ENCODE measurements around the gene SULT1C4. TPM values are rescaled to one million over a fixed set of nuclear protein-coding genes. Genes with fewer than 3 reads are reported as not detected.

SULT1C4 gene
- total RNA-seq, 1 experiment from 2014 or later, result 4.3 TPM

DNA sequence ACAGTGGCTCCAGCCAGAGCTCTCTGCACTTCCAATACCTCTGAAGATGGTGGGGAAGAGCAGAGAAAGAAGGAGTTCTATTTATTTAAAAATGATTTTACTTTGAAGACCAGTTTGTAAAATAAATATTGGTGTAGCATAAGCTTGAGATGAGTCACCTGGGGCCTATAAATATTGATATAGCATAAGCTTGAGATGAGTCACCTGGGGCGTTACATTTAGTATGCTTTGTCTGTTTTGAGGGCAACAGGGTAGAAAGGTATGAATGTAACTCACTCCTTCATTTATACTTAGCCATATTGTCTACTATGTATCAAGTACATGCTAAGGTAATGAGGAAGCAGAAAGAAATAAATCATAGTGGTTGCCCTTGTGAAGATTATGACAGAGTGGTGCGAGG lies 7.7 kb upstream of the SULT1C4 start (continued):
- TF ChIP-seq USF1 (CRISPR knock-in tag; IDR thresholded peaks at IDR 0.05), result no peak
- TF ChIP-seq NR1H2 (CRISPR knock-in tag; IDR thresholded peaks at IDR 0.05), result no peak
- TF ChIP-seq FOXP4 (CRISPR knock-in tag; IDR thresholded peaks at IDR 0.05), result no peak
- TF ChIP-seq, protein P1, sequence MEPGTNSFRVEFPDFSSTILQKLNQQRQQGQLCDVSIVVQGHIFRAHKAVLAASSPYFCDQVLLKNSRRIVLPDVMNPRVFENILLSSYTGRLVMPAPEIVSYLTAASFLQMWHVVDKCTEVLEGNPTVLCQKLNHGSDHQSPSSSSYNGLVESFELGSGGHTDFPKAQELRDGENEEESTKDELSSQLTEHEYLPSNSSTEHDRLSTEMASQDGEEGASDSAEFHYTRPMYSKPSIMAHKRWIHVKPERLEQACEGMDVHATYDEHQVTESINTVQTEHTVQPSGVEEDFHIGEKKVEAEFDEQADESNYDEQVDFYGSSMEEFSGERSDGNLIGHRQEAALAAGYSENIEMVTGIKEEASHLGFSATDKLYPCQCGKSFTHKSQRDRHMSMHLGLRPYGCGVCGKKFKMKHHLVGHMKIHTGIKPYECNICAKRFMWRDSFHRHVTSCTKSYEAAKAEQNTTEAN (CRISPR knock-in tag; IDR thresholded peaks at IDR 0.05), result no peak
- TF ChIP-seq, protein P2, sequence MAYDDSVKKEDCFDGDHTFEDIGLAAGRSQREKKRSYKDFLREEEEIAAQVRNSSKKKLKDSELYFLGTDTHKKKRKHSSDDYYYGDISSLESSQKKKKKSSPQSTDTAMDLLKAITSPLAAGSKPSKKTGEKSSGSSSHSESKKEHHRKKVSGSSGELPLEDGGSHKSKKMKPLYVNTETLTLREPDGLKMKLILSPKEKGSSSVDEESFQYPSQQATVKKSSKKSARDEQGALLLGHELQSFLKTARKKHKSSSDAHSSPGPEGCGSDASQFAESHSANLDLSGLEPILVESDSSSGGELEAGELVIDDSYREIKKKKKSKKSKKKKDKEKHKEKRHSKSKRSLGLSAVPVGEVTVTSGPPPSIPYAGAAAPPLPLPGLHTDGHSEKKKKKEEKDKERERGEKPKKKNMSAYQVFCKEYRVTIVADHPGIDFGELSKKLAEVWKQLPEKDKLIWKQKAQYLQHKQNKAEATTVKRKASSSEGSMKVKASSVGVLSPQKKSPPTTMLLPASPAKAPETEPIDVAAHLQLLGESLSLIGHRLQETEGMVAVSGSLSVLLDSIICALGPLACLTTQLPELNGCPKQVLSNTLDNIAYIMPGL (CRISPR knock-in tag; IDR thresholded peaks at IDR 0.05), result no peak
- no peak for TF ChIP-seq CREM (CRISPR knock-in tag; IDR thresholded peaks at IDR 0.05)

DNA sequence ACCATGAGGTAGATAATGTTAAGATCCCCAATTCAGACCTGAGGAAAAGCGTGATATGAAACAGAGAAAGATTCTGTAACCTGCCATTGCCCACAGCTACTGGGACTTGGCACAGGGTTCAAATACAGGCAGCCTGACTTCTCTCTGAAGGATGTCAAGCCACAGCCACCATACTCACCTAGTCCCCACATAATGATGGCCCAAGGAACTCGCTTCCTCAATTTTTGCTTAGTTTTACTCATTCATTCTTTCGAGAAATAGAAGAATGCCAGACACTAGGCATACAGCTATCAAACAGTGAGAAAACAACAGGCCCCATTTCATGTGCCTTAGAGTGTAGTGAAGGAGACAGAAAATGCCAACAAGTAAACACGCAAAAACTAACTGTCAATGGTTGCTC lies 980 bp upstream of the SULT1C4 start:
- Mint-ChIP-seq H3K4me1 (peaks cover 67% of the 10 kb centered on the region), H3K36me3 (no peaks in the 10 kb centered on the region), H3K27ac (peak overlapping the region; percentile 91; the same call in 1 of the 2 replicates), H3K27me3 (ENCODE audit: low read depth) (no peaks in the 10 kb centered on the region), H3K4me3 (no peak overlapping the region), H3K9me3 (no peaks in the 10 kb centered on the region)
- ATAC-seq, result no peak
- TF ChIP-seq, protein P3, sequence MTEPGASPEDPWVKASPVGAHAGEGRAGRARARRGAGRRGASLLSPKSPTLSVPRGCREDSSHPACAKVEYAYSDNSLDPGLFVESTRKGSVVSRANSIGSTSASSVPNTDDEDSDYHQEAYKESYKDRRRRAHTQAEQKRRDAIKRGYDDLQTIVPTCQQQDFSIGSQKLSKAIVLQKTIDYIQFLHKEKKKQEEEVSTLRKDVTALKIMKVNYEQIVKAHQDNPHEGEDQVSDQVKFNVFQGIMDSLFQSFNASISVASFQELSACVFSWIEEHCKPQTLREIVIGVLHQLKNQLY (CRISPR knock-in tag; IDR thresholded peaks at IDR 0.05), result no peak
- TF ChIP-seq CREB1 (CRISPR knock-in tag; IDR thresholded peaks at IDR 0.05), result no peak
- TF ChIP-seq, protein P4, sequence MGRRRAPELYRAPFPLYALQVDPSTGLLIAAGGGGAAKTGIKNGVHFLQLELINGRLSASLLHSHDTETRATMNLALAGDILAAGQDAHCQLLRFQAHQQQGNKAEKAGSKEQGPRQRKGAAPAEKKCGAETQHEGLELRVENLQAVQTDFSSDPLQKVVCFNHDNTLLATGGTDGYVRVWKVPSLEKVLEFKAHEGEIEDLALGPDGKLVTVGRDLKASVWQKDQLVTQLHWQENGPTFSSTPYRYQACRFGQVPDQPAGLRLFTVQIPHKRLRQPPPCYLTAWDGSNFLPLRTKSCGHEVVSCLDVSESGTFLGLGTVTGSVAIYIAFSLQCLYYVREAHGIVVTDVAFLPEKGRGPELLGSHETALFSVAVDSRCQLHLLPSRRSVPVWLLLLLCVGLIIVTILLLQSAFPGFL (CRISPR knock-in tag; IDR thresholded peaks at IDR 0.05; ENCODE audit: borderline replicate concordance), result no peak
- POLR2A ChIA-PET, result no interaction called here
- no peak for DNase-seq (ENCODE audit: low spot score)
- CTCF ChIA-PET, result no interaction called here

- H3K9me3 Mint-ChIP-seq, result no peaks in the 10 kb centered on the region
- no peaks in the 10 kb centered on the region for H3K27me3 Mint-ChIP-seq (ENCODE audit: low read depth)
- ATAC-seq, result no peak; the same call in 1 of the 2 replicates
- DNase-seq (ENCODE audit: low spot score), result no peak
- ChIA-PET CTCF (interaction anchor here (1.0 to 1.8 kb wide), 2 partner anchors 206 to 259 kb away, joined by 4 to 7 read pairs; no protein-coding TSS in a partner anchor), POLR2A (no interaction called here)
- H3K4me1 Mint-ChIP-seq, result peaks cover 74% of the 10 kb centered on the region
- peak overlapping the region; percentile 91 for H3K27ac Mint-ChIP-seq
- no peaks in the 10 kb centered on the region for H3K36me3 Mint-ChIP-seq
- H3K4me3 Mint-ChIP-seq, result peak overlapping the region; percentile 42
- TF ChIP-seq GRHL2 (CRISPR knock-in tag; IDR thresholded peaks at IDR 0.05; ENCODE audit: insufficient replicate concordance, severe bottlenecking), result no peak
- TF ChIP-seq EMX1 (CRISPR knock-in tag; IDR thresholded peaks at IDR 0.05), result no peak
- no peak for TF ChIP-seq MYBL2 (CRISPR knock-in tag; IDR thresholded peaks at IDR 0.05)
- no peak for TF ChIP-seq MAX (CRISPR knock-in tag; IDR thresholded peaks at IDR 0.05)
- no peak for TF ChIP-seq JUN (CRISPR knock-in tag; IDR thresholded peaks at IDR 0.05)
- no peak for TF ChIP-seq FOXP1 (CRISPR knock-in tag; IDR thresholded peaks at IDR 0.05; ENCODE audit: borderline replicate concordance)
- no peak for TF ChIP-seq ESRRA (CRISPR knock-in tag; IDR thresholded peaks at IDR 0.05; ENCODE audit: borderline replicate concordance)
- no peak for TF ChIP-seq SMAD4 (CRISPR knock-in tag; IDR thresholded peaks at IDR 0.05)
- TF ChIP-seq USF1 (CRISPR knock-in tag; IDR thresholded peaks at IDR 0.05), result no peak
- TF ChIP-seq ZNF317 (CRISPR knock-in tag; IDR thresholded peaks at IDR 0.05; ENCODE audit: borderline replicate concordance, low read depth), result no peak
- no peak for TF ChIP-seq ATF2 (CRISPR knock-in tag; IDR thresholded peaks at IDR 0.05; ENCODE audit: borderline replicate concordance, low read depth)
- TF ChIP-seq TCF7 (CRISPR knock-in tag; IDR thresholded peaks at IDR 0.05; ENCODE audit: low read depth), result no peak
- no peak for TF ChIP-seq E2F1 (CRISPR knock-in tag; IDR thresholded peaks at IDR 0.05)
Measured at GRCh38 chr2:108377401-108377800, 353 bp upstream of the SULT1C4 start.

Measured in WTC11 (cell line).